ENCODE measurements around the gene CNTNAP2. TPM values are rescaled to one million over a fixed set of nuclear protein-coding genes. Genes with fewer than 3 reads are reported as not detected.

CNTNAP2 gene
- total and polyA plus RNA-seq, 8 donors: 0.19 to 18.2 (median 0.56) TPM

DNA sequence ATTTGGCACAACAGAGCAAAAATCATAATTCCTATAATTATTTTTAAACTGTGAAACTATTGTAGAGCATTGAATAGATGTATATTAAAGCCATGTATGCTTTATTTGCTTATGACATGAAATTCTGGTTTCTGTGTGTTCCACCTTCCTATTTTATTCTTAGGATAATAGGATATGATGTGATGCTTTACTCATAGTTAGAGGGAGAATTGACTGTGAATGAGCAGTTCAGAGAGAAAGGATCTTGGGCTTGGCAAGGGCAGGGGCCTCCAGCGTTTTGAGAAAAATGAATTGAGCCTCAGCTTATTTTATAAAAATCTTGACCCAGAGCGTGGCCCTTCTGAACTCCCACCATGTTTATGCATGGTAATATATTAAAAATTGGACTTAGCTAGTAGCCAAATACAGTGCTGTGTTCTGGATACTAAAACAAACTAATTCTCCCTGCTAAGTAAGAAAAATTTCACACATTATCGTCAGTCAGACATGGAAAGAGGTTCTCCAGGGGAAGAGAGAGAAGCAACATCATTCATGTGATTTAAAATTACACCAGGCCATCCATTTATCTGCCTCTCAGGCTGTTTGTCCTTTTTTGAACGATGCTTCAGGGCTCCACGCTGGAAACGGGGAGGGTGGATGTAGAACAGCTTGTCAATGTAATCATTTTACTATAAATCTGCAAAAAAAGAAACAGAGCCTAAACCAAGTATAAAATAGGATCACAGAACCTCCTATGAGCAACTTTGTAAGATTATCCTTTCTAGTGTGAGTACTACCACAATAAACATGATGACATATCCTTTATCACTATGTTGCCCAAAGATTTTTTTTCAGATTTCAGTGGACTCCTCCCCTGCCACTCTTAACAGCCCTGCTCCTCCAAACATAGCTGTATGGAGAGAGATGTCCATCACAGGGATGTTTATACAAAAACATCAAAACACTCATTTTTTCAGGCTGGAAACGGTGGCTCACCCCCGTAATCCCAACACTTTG is 2215.9 kb downstream of the CNTNAP2 start:
- 57 to 77% (median 72%) methylated on average over 8 of the region's 8 CpGs for WGBS, 5 donors
- no peak for TF ChIP-seq EP300 (IDR thresholded peaks at IDR 0.05)
- no peak for TF ChIP-seq POLR2A (IDR thresholded peaks at IDR 0.05)
- no peak for TF ChIP-seq POLR2AphosphoS5 (IDR thresholded peaks at IDR 0.05)
- TF ChIP-seq, protein P1, sequence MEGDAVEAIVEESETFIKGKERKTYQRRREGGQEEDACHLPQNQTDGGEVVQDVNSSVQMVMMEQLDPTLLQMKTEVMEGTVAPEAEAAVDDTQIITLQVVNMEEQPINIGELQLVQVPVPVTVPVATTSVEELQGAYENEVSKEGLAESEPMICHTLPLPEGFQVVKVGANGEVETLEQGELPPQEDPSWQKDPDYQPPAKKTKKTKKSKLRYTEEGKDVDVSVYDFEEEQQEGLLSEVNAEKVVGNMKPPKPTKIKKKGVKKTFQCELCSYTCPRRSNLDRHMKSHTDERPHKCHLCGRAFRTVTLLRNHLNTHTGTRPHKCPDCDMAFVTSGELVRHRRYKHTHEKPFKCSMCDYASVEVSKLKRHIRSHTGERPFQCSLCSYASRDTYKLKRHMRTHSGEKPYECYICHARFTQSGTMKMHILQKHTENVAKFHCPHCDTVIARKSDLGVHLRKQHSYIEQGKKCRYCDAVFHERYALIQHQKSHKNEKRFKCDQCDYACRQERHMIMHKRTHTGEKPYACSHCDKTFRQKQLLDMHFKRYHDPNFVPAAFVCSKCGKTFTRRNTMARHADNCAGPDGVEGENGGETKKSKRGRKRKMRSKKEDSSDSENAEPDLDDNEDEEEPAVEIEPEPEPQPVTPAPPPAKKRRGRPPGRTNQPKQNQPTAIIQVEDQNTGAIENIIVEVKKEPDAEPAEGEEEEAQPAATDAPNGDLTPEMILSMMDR (IDR thresholded peaks at IDR 0.05): no peak
- no peak overlapping the region for H3K4me3 ChIP-seq

DNA sequence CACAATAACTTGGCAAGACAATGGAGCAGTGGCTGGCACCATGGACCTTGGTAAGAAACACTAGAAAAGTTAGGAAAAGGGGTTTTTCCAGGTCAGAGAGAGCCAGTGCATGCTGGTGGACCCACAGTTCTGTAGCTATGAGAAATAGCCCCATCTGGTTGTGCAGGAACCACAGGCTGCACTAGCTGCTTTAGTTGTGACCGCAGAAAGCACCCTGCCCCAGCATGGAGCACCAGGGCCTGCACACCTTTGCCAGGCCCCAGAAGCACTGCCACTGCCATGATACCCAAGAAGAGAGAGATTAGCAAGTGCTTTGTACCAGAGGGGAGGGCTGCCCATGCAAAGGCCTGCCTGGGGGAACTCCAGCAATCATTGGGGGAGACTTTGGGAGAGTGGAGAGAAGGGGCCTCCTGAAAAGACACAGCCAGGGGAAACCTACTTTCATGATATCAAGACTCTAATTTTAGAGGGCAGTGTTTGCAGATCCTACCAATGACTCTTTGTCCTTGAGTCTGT is 2217.9 kb downstream of the CNTNAP2 start:
- no peak for DNase-seq
- Histone ChIP-seq H3K4me1 (peaks cover 6 to 13% (median 8%) of the 10 kb centered on the region in 4 donors), H3K9me3 (no peaks in the 10 kb centered on the region), H3K27me3 (peaks cover 0 to 61% (median 29%) of the 10 kb centered on the region in 3 donors), H3K36me3 (no peaks in the 10 kb centered on the region), H3K4me3 (no peak overlapping the region), H3K27ac (no peak overlapping the region)
- intact Hi-C loops (cut with DNase I; ENCODE audit: low total_unique reads): no loop called here
- TF ChIP-seq, protein P1 (IDR thresholded peaks at IDR 0.05): no peak
- TF ChIP-seq EP300 (IDR thresholded peaks at IDR 0.05) (no peak), POLR2A (IDR thresholded peaks at IDR 0.05) (no peak), POLR2AphosphoS5 (IDR thresholded peaks at IDR 0.05) (no peak)
- 89 to 100% (median 96%) methylated on average over 1 of the region's 1 CpG for WGBS, 5 donors

More for the DNA sequence above, 2215.9 kb downstream of the CNTNAP2 start:
- Histone ChIP-seq H3K36me3 (no peaks in the 10 kb centered on the region), H3K9me3 (no peaks in the 10 kb centered on the region), H3K4me1 (no peaks in the 10 kb centered on the region), H3K27me3 (peaks cover 0 to 41% (median 12%) of the 10 kb centered on the region in 3 donors), H3K27ac (no peak overlapping the region)
- no peak for DNase-seq
- intact Hi-C loops (cut with DNase I; ENCODE audit: low total_unique reads): no loop called here

DNA sequence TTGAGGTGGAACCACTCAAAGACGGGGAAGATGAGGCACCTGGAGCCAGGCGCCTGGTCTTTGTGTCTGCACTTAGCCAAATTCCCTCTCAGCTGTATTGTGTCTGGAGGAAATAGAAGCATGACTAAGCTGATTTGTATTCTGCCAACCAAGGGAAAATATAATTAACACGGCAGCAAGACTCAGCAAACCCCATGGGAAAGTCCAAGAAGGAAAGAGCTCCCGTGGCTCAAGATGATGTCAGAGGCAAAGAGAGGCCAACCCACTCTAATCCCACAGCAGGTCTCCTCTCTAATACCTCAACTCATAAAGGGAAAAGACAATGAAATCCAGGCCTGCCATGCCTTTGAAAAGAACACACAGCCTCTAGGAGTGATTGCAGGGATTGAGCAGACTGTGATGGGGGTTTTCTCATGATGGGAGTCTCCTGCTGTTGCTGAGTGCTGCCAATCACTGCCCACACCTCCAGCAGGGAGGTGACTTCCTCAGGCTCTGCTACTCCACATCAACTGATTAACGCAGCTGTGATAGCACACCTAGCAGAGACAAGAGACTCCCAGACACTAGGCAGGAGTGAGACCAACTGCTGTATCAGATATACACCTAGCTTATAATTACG is 2218.5 kb downstream of the CNTNAP2 start:
- Histone ChIP-seq H3K27me3 (peaks cover 0 to 65% (median 33%) of the 10 kb centered on the region in 3 donors), H3K9me3 (no peaks in the 10 kb centered on the region), H3K4me1 (peaks cover 9 to 17% (median 12%) of the 10 kb centered on the region in 4 donors), H3K4me3 (no peak overlapping the region), H3K27ac (no peak overlapping the region), H3K36me3 (no peaks in the 10 kb centered on the region)
- TF ChIP-seq, protein P1 (IDR thresholded peaks at IDR 0.05): no peak
- TF ChIP-seq EP300 (IDR thresholded peaks at IDR 0.05): no peak
- no peak for TF ChIP-seq POLR2A (IDR thresholded peaks at IDR 0.05)
- TF ChIP-seq POLR2AphosphoS5 (IDR thresholded peaks at IDR 0.05): no peak
- DNase-seq: peak in 1 of 2 donors; percentile 40
- intact Hi-C loops (cut with DNase I; ENCODE audit: low total_unique reads): no loop called here
- 35 to 46% (median 37%) methylated on average over 6 of the region's 6 CpGs for WGBS, 5 donors

DNA sequence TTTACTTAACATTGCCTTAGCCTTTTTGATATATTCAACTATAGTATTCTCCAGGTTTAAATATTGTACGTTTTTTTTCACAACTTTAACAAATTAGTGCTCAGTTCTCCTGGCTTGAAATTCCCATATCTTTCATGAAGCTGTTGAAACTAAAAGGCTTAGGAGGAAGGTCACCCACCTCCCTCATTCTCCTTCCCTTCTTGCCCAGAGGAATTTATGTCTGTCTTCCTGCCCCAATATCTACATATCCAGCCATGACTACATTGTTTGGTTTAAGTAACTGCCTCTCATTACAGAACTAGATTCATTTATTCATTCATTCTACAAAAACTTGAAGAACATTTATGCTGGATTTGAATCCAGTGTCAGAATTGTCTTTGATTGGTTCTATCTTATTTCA is 2219.2 kb downstream of the CNTNAP2 start:
- no peak for DNase-seq
- Histone ChIP-seq H3K27me3 (peaks cover 0 to 72% (median 37%) of the 10 kb centered on the region in 3 donors), H3K36me3 (no peaks in the 10 kb centered on the region), H3K4me3 (no peak overlapping the region), H3K27ac (no peak overlapping the region), H3K4me1 (peaks cover 9 to 17% (median 12%) of the 10 kb centered on the region in 4 donors), H3K9me3 (no peaks in the 10 kb centered on the region)
- TF ChIP-seq EP300 (IDR thresholded peaks at IDR 0.05) (no peak), POLR2AphosphoS5 (IDR thresholded peaks at IDR 0.05) (no peak), POLR2A (IDR thresholded peaks at IDR 0.05) (no peak)
- TF ChIP-seq, protein P1 (IDR thresholded peaks at IDR 0.05): no peak
- intact Hi-C loops (cut with DNase I; ENCODE audit: low total_unique reads): no loop called here
- 49 to 64% (median 60%) methylated on average over 1 of the region's 1 CpG for WGBS, 5 donors

All from stomach (tissue), 9 donors.